ENCODE results near the gene ZBTB7A. TPM values are rescaled to one million over a fixed set of nuclear protein-coding genes. Genes with fewer than 3 reads are reported as not detected.

ZBTB7A gene
- total RNA-seq, 1 experiment from 2014 or later = 25.9 TPM

DNA sequence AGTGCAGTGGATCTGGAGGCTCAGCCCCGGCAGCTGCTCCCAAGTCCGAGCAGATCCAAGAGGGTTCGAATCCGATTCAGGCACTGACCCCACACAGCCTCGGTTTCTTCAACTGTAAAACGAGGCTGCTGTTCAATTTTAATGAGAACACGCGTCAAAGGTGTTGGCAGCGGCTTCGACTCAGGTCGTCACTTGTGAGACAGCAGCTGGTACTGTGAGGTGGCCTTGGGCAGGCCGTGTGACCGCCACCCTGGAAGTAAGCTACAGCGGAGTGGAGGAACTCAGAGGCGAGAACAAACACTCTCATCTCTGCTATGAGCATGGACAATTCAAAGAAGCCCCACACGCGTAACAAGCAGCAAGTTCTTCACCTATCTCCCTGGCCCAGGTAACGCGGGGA, 47.5 kb upstream of the ZBTB7A start:
- Histone ChIP-seq H3K36me3 (ENCODE audit: insufficient read depth, low read length, poor library complexity, severe bottlenecking) (peaks cover 72% of the 10 kb centered on the region), H3K27me3 (replicated peaks; ENCODE audit: insufficient read depth, low read depth, low read length, poor library complexity) (no peaks in the 10 kb centered on the region), H3K4me1 (ENCODE audit: insufficient read depth, low read length, poor library complexity, severe bottlenecking) (no peaks in the 10 kb centered on the region), H3K9me3 (ENCODE audit: low read depth, low read length, poor library complexity, severe bottlenecking) (no peaks in the 10 kb centered on the region), H3K4me3 (ENCODE audit: low read depth, low read length, poor library complexity, severe bottlenecking) (no peak overlapping the region), H3K27ac (ENCODE audit: low read depth, low read length, poor library complexity, severe bottlenecking) (no peak overlapping the region)
- no TSS peak for BruUV-seq (replicated peaks)
- TF ChIP-seq, protein P1, sequence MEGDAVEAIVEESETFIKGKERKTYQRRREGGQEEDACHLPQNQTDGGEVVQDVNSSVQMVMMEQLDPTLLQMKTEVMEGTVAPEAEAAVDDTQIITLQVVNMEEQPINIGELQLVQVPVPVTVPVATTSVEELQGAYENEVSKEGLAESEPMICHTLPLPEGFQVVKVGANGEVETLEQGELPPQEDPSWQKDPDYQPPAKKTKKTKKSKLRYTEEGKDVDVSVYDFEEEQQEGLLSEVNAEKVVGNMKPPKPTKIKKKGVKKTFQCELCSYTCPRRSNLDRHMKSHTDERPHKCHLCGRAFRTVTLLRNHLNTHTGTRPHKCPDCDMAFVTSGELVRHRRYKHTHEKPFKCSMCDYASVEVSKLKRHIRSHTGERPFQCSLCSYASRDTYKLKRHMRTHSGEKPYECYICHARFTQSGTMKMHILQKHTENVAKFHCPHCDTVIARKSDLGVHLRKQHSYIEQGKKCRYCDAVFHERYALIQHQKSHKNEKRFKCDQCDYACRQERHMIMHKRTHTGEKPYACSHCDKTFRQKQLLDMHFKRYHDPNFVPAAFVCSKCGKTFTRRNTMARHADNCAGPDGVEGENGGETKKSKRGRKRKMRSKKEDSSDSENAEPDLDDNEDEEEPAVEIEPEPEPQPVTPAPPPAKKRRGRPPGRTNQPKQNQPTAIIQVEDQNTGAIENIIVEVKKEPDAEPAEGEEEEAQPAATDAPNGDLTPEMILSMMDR (conservative IDR thresholded peaks at IDR 0.05; ENCODE audit: low read depth, low read length) = no peak
- TF ChIP-seq EZH2 (IDR thresholded peaks at IDR 0.05; ENCODE audit: borderline replicate concordance, low read depth, low read length, poor library complexity, severe bottlenecking) = no peak
- POLR2A ChIA-PET (ENCODE audit: low non-redundant PET) = no interaction called here
- CTCF ChIA-PET = no interaction called here
- intact Hi-C loops (cut with micrococcal nuclease; ENCODE audit: unreplicated experiment) = no loop called here
- no peak for DNase-seq (ENCODE audit: low spot score)

DNA sequence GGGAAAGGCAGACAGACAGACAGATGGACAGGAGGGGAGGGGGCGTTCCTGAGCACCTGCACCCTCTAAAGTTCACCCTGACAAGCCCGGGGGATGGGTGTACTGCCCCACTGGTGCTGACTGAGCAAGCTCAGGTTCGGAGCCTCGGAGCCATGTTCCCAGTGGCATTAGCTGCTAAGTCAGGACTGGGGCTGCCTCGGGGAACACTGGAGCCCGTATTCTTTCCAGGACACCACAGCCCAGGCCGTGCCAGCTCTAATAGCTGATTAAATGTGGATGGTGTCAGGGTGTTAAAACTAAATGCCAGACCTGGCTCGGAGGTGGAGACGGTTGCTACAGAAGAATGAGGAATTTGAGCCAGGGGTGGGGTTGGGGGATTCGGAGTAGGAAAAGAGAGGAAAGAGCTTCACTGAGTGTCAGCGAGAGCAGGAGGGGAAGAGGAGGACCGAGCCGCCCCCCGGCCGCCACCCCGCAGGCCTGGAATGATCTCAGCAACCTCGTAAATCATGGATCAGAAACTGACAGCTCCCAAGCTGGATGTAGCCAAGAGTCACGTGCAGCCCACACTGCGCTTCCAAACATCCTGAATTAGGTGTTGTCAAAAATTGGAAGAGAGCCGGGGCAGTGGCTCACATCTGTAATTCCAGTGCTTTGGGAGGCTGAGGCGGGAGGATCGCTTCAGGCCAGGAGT, 46.8 kb upstream of the ZBTB7A start:
- ChIA-PET POLR2A (ENCODE audit: low non-redundant PET) (no interaction called here), CTCF (no interaction called here)
- Histone ChIP-seq H3K27ac (ENCODE audit: low read depth, low read length, poor library complexity, severe bottlenecking) (no peak overlapping the region), H3K27me3 (replicated peaks; ENCODE audit: insufficient read depth, low read depth, low read length, poor library complexity) (no peaks in the 10 kb centered on the region), H3K4me3 (ENCODE audit: low read depth, low read length, poor library complexity, severe bottlenecking) (no peak overlapping the region), H3K36me3 (ENCODE audit: insufficient read depth, low read length, poor library complexity, severe bottlenecking) (peaks cover 78% of the 10 kb centered on the region), H3K9me3 (ENCODE audit: low read depth, low read length, poor library complexity, severe bottlenecking) (no peaks in the 10 kb centered on the region), H3K4me1 (ENCODE audit: insufficient read depth, low read length, poor library complexity, severe bottlenecking) (no peaks in the 10 kb centered on the region)
- intact Hi-C loops (cut with micrococcal nuclease; ENCODE audit: unreplicated experiment) = no loop called here
- DNase-seq (ENCODE audit: low spot score) = no peak
- BruUV-seq (replicated peaks) = no TSS peak
- TF ChIP-seq, protein P1 (conservative IDR thresholded peaks at IDR 0.05; ENCODE audit: low read depth, low read length) = no peak
- no peak for TF ChIP-seq EZH2 (IDR thresholded peaks at IDR 0.05; ENCODE audit: borderline replicate concordance, low read depth, low read length, poor library complexity, severe bottlenecking)

DNA sequence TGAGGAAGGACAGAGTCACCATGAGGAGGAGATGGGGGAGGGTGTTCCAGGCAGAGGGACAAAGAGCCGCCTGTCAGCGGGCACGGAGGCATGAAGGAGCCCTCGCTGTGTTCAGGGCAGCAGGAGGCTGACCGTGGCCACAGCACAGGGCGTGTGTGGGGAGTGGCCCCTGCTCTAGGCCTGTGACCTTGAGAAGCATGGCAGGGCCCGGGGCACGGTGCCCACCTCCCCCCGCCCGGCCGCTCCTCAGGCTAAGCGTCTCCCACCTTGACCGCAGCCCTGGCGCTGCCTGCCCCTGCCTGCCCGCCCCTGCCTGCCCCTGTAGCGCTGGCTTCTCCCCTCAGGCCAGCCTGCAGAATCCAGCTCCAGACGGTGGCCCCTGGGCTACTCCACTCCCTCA, 45.7 kb upstream of the ZBTB7A start:
- ChIA-PET CTCF (no interaction called here), POLR2A (ENCODE audit: low non-redundant PET) (no interaction called here)
- H3K36me3 ChIP-seq (ENCODE audit: insufficient read depth, low read length, poor library complexity, severe bottlenecking) = peaks cover 74% of the 10 kb centered on the region
- H3K27ac ChIP-seq (ENCODE audit: low read depth, low read length, poor library complexity, severe bottlenecking) = no peak overlapping the region
- H3K27me3 ChIP-seq (replicated peaks; ENCODE audit: insufficient read depth, low read depth, low read length, poor library complexity) = no peaks in the 10 kb centered on the region
- TF ChIP-seq, protein P1 (conservative IDR thresholded peaks at IDR 0.05; ENCODE audit: low read depth, low read length) = no peak
- no peak for TF ChIP-seq EZH2 (IDR thresholded peaks at IDR 0.05; ENCODE audit: borderline replicate concordance, low read depth, low read length, poor library complexity, severe bottlenecking)
- BruUV-seq (replicated peaks) = no TSS peak
- no peaks in the 10 kb centered on the region for H3K4me1 ChIP-seq (ENCODE audit: insufficient read depth, low read length, poor library complexity, severe bottlenecking)
- DNase-seq (ENCODE audit: low spot score) = no peak
- intact Hi-C loops (cut with micrococcal nuclease; ENCODE audit: unreplicated experiment) = no loop called here
- H3K9me3 ChIP-seq (ENCODE audit: low read depth, low read length, poor library complexity, severe bottlenecking) = no peaks in the 10 kb centered on the region
- no peak overlapping the region for H3K4me3 ChIP-seq (ENCODE audit: low read depth, low read length, poor library complexity, severe bottlenecking)

Data from A673 (cell line).